SKM-1 (cell line): ENCODE measurements around the gene SULT1C4.
"Not testable (repeated sequence)": the region's sequence is repeated elsewhere in the genome, so short reads cannot be mapped to it uniquely, and the experiment has no call there.

Experiments used
- DNase-seq: peaks from one replicate; lab custom pipeline; 2025; ENCODE audit not compliant: unreplicated experiment; lab: John Stamatoyannopoulos, UW

Gene SULT1C4

GRCh38 chr2:108377815-108378630, at the start of gene SULT1C4:
Gene SULT1C4 (plus strand): TSS chr2:108377954. CDS start chr2:108378338, 384 bp downstream.
- no peak for DNase-seq

DNA sequence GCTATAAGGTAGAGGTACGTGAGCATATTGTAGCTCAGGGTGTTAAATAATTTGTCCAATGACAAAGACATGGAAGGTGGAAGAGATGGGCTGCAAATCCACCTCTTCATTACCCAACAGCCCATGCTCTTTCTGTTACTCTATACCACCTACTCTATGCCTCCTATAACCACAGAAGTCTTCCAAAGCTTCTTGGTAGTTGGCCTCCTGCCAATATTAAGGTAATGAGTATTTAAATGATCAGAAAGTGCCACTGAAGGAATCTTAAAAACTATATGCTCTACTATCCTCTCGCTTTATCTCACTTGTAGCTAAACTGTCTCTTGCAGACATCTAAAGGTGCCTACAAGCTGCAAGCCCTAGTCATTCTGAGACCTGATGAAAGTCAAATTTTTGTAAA, 48.0 kb upstream of the SULT1C4 start:
- no peak for DNase-seq

- DNase-seq: no peak
Observed at GRCh38 chr2:108330979-108331378, 46.8 kb upstream of the SULT1C4 start.

- no peak for DNase-seq
Observed at GRCh38 chr2:108345951-108346350, 31.8 kb upstream of the SULT1C4 start.

- DNase-seq: no peak
Observed at GRCh38 chr2:108346827-108347226, 30.9 kb upstream of the SULT1C4 start.

- DNase-seq: no peak
Observed at GRCh38 chr2:108347786-108348185, 30.0 kb upstream of the SULT1C4 start.

DNA sequence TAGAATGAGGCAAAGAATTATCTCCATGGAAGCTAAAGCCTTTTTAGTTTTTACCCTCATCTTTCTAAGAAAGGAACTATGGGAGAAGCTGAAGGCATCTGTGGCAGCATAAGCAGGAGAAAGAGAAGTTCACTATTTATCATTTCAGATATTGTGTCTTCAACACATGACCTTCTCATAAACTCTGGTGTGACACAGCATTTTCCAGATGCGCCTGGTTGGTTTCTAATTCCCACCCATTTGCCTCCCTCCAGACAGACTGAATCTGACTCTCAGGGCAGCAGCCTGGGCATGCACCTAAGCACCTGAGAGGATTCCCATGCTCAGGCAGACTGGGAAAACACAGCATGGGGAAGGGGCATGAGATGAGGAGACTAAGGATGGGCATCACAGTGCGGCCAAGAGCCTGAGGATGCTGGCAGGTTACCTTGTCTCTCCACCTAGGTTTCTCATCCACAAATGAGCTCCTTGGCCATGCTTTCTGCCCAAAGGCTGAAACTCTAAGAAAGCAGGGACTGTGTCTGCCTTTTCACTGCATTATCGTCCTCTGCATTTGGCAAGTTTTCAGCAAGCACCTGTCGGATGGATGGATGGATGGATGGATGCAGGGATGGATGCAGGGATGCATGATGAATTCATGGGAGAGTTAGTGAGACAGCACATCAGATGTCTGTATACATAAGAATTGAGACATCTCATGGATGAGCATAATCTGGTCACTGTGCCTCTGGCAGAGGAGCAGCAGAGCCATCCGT, 28.8 kb upstream of the SULT1C4 start:
- DNase-seq: no peak

- no peak for DNase-seq
Observed at GRCh38 chr2:108349571-108349928, 28.2 kb upstream of the SULT1C4 start.

DNA sequence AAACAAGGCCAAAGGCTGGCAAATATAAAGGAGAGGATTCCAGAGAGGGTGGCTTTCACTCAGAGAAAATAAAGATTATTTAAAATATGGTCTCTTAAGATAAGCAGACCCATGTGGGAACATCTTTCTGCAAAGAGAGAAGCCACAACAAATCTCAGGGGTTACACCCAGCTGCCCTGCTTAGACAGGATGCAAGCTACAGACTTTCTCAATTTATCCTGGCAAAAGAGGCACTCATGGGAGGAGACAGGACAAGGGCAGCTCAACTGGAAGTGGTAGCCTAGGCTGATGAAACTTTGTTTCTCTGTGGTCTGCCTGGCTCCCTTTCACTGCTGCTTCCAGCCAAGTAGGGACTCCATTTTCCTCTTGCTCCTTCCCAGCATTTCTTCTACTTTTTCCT, 25.9 kb upstream of the SULT1C4 start:
- no peak for DNase-seq

- DNase-seq: no peak
Observed at GRCh38 chr2:108354136-108354535, 23.6 kb upstream of the SULT1C4 start.

DNA sequence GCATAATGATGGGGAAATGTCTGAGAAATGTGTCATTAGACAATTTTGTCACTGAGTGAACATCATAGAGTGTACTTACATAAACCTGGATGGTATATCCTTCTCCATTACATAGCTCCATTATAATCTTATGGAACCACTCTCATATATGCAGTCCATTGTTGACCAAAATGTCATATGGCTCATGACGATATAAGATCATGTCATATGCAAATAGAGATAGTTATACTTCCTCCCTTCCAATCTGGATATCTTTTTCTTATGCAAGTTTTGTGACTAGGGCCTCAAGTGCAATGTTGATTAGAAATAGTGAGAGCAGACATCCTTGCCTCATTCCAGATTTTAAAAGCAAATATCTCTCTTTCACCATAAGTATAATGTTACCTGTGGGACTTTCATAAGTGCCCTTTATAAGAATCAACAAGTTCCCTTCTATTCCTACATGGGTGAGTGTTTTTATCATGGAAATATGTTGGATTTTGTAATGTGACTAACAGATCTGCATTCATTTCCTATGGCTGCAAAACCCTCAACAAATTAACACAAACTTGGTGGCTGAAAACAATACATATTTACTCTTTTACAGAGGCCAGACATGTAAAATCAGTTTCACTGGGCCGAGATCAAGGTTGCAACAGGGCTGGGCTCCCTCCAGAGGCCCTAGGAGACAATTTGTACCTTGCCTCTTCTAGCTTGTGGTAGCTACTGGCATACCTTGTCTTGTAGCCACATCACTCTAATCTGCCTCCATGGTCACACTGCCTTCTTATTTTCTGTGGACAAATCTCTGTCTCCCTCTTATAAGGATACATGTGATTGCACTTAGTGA, 21.6 kb upstream of the SULT1C4 start:
- DNase-seq: no peak

DNA sequence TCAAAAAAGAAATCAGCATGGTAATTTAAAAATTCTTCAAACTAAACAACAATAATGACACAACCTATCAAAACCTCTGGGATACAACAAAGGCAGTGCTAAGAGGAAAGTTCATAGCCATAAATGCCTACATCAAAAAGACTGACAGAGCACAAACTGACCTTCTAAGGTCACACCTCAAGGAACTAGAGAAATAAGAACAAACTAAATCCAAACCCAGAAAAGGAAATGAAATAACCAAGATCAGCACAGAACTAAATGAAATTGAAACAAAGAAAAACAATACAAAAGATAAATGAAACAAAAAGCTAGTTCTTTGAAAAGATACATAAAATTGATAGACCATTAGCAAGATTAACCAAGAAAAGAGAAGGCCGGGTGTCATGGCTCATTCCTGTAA, 18.4 kb upstream of the SULT1C4 start:
- DNase-seq: not testable (repeated sequence)

DNA sequence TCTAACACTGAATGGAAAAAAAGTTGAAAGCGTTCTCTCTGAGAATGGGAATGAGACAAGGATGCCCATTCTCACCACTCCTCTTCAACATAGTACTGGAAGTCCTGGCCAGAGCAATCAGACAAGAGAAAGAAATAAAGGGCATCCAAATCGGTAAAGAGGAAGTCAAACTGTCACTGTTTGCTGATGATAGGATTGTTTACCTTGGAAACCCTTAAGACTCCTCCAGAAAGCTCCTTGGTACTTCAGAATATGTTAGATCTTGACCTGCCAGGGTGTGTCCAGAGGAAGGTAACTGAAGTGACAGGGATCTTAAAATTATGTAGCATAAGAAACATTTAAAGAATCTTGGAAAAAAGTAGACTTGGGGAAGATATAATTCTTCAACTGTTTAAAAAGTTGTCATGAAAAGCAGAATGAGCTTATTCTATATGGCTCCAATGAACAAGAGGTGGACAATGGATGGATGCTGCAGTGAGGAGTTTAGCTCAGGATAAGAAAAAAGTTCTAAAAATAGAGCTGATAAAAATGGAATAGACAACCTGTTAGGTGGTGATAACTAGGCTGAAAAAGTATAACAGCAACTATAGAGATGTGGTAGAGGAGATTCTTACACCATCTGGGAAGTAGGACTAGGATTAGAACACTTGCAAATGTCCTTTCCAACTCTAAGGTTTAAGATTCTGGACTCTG, 16.8 kb upstream of the SULT1C4 start:
- no peak for DNase-seq

DNA sequence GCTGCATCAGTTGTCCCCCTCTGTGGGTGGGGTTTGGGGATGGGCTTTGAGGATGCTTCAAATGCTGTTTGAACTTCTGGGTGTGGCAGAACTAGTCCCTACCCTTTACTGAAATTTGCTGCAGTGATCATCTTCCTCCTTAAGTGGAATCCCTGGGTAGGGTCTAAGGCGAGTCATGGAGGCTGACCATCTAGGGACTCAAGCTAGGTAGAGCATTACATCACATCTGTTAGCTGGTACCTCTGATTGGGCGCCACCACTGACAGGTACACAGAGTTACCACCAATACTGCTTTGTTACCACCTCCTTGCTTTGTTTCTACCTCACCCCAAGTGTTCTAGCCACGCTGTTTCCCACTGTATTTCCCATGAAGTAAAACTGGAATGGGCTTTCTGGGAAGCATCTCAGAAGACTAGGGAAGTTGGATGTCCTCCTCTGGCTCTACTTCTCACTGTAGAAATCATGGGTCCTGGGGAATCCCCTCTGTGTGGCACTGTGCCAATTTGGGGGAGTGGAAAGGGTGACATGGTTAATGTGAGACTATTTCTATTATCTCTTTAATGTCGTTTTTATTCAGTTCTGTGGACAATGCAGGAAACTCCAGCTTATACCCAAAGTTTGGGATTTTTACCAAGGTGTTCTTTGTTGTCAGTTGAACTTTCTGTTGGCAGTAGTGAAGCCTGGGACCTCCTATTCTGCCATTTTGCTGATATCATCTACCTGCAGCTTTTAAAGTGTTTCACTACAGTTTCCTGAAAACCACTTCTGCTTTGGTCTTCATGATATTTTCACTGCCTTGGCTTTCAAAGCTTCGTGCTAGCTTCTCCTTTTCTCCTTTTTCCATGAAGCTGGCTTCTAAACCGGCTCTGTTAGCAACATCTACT, 14.5 kb upstream of the SULT1C4 start:
- peak; percentile 25 for DNase-seq

GRCh38 chr2:108363908-108364225, 13.9 kb upstream of the SULT1C4 start:
- DNase-seq: no peak

DNA sequence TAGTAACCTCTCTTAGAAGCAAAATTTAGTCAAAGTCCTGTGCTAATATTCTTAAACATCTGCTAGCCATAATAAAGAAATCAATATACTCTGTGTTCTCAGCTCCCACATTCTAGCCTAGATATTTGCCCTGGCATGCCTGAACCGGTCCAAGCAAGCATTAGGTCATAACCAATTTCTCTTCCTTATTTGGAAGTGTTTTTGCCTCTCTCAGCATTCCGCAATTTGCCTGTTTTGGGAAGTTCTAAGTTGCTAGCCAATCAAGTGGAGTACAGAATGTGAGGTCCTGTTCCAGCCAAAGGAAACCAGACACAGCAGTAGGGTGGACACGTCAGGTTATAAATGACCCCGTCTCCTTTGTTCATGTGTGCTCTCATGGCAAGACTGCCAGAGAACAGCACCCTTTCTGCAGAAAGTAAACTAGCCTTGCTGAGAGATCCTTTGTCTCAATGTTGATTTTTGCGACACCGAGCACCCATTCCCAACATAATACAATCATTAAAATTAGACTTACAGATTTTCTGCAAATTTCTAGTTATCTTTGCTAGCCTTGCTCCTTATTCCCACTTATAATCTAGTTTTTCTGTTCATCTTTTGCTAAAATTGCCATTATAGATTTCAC, 13.0 kb upstream of the SULT1C4 start:
- DNase-seq: no peak

DNA sequence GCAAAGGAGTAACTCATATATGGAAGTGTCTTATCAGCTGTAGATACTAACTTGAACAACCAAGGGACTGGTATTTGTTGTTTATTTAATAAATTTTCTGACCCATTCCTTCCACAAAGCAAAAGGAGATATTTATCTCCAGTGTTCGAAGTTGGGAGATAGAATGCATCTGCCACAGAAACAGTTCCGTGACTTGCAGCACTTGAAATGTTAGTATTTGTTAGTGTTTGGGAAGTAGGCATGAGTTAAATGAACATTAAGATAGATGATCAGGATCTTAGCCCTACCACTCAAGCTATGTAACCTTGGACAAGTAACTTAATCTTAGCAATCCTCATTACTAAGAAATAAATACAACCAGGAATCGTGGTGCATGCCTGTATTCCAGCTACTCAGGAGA, 12.1 kb upstream of the SULT1C4 start:
- no peak for DNase-seq

DNA sequence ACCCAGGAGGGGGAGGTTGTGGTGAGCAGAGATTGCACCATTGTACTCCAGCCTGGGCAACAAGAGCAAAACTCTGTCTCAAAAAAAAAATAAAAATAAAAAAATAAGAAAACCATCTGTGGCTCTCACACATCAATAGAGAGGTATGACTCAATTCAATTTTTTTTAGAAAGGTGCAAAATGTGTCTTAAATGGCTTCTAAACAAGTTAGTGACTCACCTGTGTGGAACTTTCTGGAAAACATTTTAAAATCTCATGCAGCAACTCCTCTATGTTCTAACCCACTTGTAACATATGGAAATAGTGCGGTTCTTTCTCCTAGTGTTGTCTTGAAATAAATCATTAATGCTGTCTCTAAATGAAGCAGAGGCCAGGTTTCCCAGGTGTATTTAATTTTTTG, 10.7 kb upstream of the SULT1C4 start:
- no peak for DNase-seq

GRCh38 chr2:108367561-108368175, 10.1 kb upstream of the SULT1C4 start:
- no peak for DNase-seq
